HG03439 (cell line): ENCODE data around the gene SLC7A14.

Experiments
- ATAC-seq: cut with Tn5 transposase; IDR thresholded peaks from one replicate; pipeline ENCODE4 v1.9.1; 2021; ENCODE audit warnings: mild to moderate bottlenecking, moderate library complexity; ENCODE audit not compliant: unreplicated experiment

SLC7A14 gene

GRCh38 chr3:170585937-170586310, at the start of gene SLC7A14:
Gene SLC7A14 (minus strand): TSS chr3:170586075. CDS start chr3:170526936, 59,139 bp downstream.
- no peak for ATAC-seq

GRCh38 chr3:170635385-170635735, 49.5 kb upstream of the SLC7A14 start:
- ATAC-seq: no peak

- ATAC-seq: peak; percentile 72
These were observed 48.9 kb upstream of the SLC7A14 start for GRCh38 chr3:170634663-170635384.

GRCh38 chr3:170633573-170633972, 47.7 kb upstream of the SLC7A14 start:
- no peak for ATAC-seq

GRCh38 chr3:170632780-170633179, 46.9 kb upstream of the SLC7A14 start:
- peak; percentile 84 for ATAC-seq

- ATAC-seq: no peak
These were observed 46.0 kb upstream of the SLC7A14 start for GRCh38 chr3:170631755-170632488.

GRCh38 chr3:170623524-170623923, 37.6 kb upstream of the SLC7A14 start:
- no peak for ATAC-seq

- no peak for ATAC-seq
These were observed 36.7 kb upstream of the SLC7A14 start for GRCh38 chr3:170622369-170623159.

GRCh38 chr3:170621256-170621655, 35.4 kb upstream of the SLC7A14 start:
- ATAC-seq: no peak

GRCh38 chr3:170614214-170614966, 28.5 kb upstream of the SLC7A14 start:
- ATAC-seq: no peak

- ATAC-seq: no peak
These were observed 25.9 kb upstream of the SLC7A14 start for GRCh38 chr3:170611751-170612150.

- no peak for ATAC-seq
These were observed 24.5 kb upstream of the SLC7A14 start for GRCh38 chr3:170610321-170610884.

GRCh38 chr3:170608475-170608874, 22.6 kb upstream of the SLC7A14 start:
- ATAC-seq: no peak

GRCh38 chr3:170606675-170607074, 20.8 kb upstream of the SLC7A14 start:
- ATAC-seq: no peak

GRCh38 chr3:170605490-170605889, 19.6 kb upstream of the SLC7A14 start:
- no peak for ATAC-seq

- ATAC-seq: no peak
These were observed 18.1 kb upstream of the SLC7A14 start for GRCh38 chr3:170603770-170604510.

GRCh38 chr3:170602556-170602955, 16.7 kb upstream of the SLC7A14 start:
- ATAC-seq: no peak

GRCh38 chr3:170600005-170600624, 14.2 kb upstream of the SLC7A14 start:
- ATAC-seq: no peak

- no peak for ATAC-seq
These were observed 13.2 kb upstream of the SLC7A14 start for GRCh38 chr3:170599091-170599490.
